Muscle of leg (tissue), 16 donors: ENCODE measurements around the gene KRTAP11-1. TPM values are rescaled to one million over a fixed set of nuclear protein-coding genes. Genes with fewer than 3 reads are reported as not detected.

Experiments used
- DNase-seq: peaks from one replicate; pipeline ENCODE4 v3.0.0; 2013
- H3K27ac ChIP-seq: one replicate; pipeline ENCODE4 v1.5.1; 2013; ENCODE audit warnings: mild to moderate bottlenecking, low read length, control low read depth
- H3K27me3 ChIP-seq: one replicate; pipeline ENCODE4 v1.6.1; 2013; ENCODE audit warnings: low read length; ENCODE audit not compliant: control insufficient read depth, insufficient read depth
- H3K36me3 ChIP-seq: one replicate; pipeline ENCODE4 v1.6.1; 2013; ENCODE audit warnings: low read length; ENCODE audit not compliant: control insufficient read depth, insufficient read depth
- H3K4me1 ChIP-seq: one replicate; pipeline ENCODE4 v1.6.1; 2013; ENCODE audit warnings: low read length; ENCODE audit not compliant: control insufficient read depth, insufficient read depth
- H3K4me3 ChIP-seq: one replicate; pipeline ENCODE4 v1.5.1; 2013; ENCODE audit warnings: low read length, control low read depth
- H3K9me3 ChIP-seq: replicated peaks from 2 replicates; pipeline ENCODE4 v1.6.1; 2013; ENCODE audit warnings: low read depth, low read length; ENCODE audit not compliant: control insufficient read depth
- WGBS: methylation state at CpG from one replicate; pipeline ENCODE4 v1.1.5; 2013; ENCODE audit warnings: missing lambda C conversion rate; ENCODE audit not compliant: insufficient coverage; 5-methylcytosine and 5-hydroxymethylcytosine counted together
- long read RNA-seq, 11 donors: transcript quantifications; one replicate each; lab custom pipeline, GENCODE V29; 2026
- polyA plus RNA-seq, 8 donors: library from polyadenylated mRNA; unstranded; fragments of 120-200 nt; gene quantifications; one replicate each; pipeline versions ENCODE4 v1.2.1 to v1.2.3, GENCODE V29; 2013; ENCODE audit warnings: inconsistent platforms in 1 of 8, low replicate concordance in 1 of 8; ENCODE audit not compliant: insufficient read length in 8 of 8, insufficient read depth in 1 of 8
- total RNA-seq: library from RNA; stranded (reverse); fragments of 120-200 nt; gene quantifications from one replicate; pipeline ENCODE4 v1.2.4, GENCODE V29; 2013

KRTAP11-1 gene, protein sequence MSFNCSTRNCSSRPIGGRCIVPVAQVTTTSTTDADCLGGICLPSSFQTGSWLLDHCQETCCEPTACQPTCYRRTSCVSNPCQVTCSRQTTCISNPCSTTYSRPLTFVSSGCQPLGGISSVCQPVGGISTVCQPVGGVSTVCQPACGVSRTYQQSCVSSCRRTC
- not detected for total RNA-seq
- under 1 TPM in 1 of 8 donors, not detected in 7; 0.18 TPM for polyA plus RNA-seq
- long read RNA-seq, donor 1: 0 reads
- long read RNA-seq, donor 2: 0 reads
- long read RNA-seq, donor 3: 0 reads
- long read RNA-seq, donor 4: 0 reads
- long read RNA-seq, donor 5: 0 reads
- long read RNA-seq, donor 6: 0 reads
- long read RNA-seq, donor 7: 0 reads
- long read RNA-seq, donor 8: 0 reads
- long read RNA-seq, donor 9: 0 reads
- long read RNA-seq, donor 10: 0 reads
- long read RNA-seq, donor 11: 0 reads

DNA sequence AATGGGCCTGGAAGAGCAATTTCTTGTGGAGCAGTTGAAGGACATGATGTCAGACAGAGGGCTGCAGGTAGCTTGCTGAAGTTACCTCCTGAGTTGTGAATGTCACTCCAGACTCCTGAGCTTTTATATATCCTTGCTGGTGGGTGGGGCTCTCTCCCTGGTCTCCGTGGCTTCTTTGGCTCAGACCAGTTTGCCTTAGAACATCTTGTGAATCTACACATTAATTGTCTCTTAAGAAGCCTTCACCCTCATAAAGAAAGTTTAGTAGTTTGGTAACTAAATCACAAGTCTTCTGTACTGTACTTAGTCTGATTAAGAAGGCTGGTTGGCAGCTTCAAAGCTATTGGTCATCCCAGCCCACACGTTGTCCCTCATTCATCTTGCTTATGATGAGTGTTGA is at the start of gene KRTAP11-1:
Gene KRTAP11-1, minus strand, starts transcription at position 101 of the 400 bp plus-strand sequence. Its CDS starts 56 bp downstream, at position 45.
- DNase-seq: no peak
- H3K27me3 ChIP-seq: no peaks in the 10 kb centered on the region
- H3K4me3 ChIP-seq: no peak within 1 kb of the TSS
- no peak within 1 kb of the TSS for H3K27ac ChIP-seq
- no peaks in the 10 kb centered on the region for H3K36me3 ChIP-seq
- H3K9me3 ChIP-seq: no peaks in the 10 kb centered on the region
- 75% methylated on average over 1 of the region's 2 CpGs for WGBS
- no peaks in the 10 kb centered on the region for H3K4me1 ChIP-seq

DNA sequence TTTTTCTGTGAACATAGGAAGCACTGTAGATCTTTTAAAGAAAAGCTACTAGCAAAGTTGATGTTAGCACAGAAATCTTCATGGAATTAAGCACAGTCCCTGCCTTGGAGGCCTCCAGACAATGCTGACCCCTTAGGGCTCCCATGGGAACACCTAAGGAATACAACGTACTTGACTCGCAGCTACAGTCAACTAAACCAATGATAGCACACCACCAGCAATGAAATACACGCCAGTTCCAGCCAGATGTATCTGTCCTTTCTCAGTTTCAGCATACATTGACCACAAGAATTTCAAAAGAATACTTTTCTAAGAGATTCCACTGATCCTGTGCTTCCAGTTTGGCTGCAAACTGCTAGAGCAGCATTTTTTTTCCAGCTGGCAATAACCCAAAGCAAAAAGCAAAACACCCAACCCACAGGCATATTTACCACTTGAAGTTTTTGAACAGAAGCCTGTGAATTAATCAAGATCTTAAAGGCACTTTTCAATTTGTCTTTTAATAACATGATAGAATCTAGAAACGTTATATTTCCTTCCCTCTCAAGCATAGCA is 42.8 kb upstream of the KRTAP11-1 start:
- WGBS: 17% methylated on average over 2 of the region's 4 CpGs
- Histone ChIP-seq H3K27me3 (no peaks in the 10 kb centered on the region), H3K4me1 (no peaks in the 10 kb centered on the region), H3K4me3 (no peak overlapping the region), H3K27ac (no peak overlapping the region), H3K36me3 (no peaks in the 10 kb centered on the region), H3K9me3 (peaks cover 8% of the 10 kb centered on the region)
- peak; percentile 3 for DNase-seq

DNA sequence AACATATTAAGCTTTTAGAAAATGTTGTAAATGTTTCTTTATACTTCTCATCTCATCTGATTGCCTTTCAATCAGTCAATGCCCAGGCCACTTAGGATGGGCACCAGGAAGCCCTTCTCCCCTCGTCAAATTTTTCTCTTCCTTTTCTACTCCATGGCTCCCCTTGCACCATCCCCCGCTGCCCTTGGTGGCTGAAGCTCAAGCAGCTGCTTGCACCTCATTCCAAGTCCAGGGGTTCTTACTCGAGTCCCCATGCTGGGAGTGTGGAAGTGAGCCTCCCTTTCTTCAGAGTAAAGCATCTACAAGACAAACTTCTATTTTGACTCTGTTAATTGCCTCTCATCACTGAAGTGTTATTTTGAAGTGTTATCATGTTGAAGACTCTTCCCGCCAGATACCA is 39.7 kb upstream of the KRTAP11-1 start:
- WGBS: 75% methylated on average over 2 of the region's 4 CpGs
- Histone ChIP-seq H3K9me3 (peaks cover 6% of the 10 kb centered on the region), H3K4me3 (no peak overlapping the region), H3K36me3 (no peaks in the 10 kb centered on the region), H3K27ac (no peak overlapping the region), H3K27me3 (no peaks in the 10 kb centered on the region), H3K4me1 (no peaks in the 10 kb centered on the region)
- no peak for DNase-seq

DNA sequence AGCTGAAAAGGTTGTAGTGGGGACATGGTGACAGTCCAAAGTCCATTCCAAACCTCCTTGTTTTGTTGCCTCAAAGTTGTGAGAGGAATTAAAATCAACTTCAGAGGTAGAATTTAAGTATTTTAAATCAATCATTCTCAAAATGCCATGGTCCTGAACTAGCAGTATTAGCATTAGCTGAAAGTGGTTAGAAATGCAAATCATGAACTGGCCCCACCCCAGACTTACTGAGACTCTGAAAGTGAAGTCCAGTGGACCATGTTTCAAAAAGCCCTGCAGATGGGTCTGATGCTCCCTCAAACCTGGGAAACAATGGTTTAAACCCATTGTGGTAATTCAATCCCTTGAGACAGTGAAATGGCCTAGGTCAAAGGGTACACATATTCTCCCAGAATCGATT is 36.2 kb upstream of the KRTAP11-1 start:
- Histone ChIP-seq H3K27me3 (no peaks in the 10 kb centered on the region), H3K9me3 (no peaks in the 10 kb centered on the region), H3K36me3 (no peaks in the 10 kb centered on the region), H3K4me1 (no peaks in the 10 kb centered on the region), H3K27ac (no peak overlapping the region), H3K4me3 (no peak overlapping the region)
- no CpG with 5 or more reads among the region's 1 CpG for WGBS
- DNase-seq: no peak

DNA sequence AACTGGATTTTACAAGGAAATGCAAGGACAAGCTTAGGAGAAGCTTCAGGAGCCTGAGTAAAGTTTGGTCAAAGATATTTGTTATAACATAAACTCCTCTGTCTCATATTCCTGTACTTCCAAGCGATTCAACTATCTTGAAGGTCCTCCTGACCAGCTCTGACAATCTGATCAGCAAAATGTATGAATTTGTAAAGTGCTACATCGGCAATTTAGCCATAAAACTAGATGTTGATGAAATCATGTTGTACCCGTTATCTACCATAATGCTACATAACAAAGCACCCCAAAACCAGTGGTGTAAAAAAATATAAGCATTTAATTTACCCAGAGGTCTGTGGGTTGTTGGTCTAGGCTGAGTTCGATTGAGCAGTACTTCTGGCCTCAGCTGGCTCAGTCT is 19.5 kb upstream of the KRTAP11-1 start:
- H3K27me3 ChIP-seq: no peaks in the 10 kb centered on the region
- WGBS: 83% methylated on average over 1 of the region's 4 CpGs
- no peak overlapping the region for H3K27ac ChIP-seq
- no peak for DNase-seq
- no peaks in the 10 kb centered on the region for H3K36me3 ChIP-seq
- no peaks in the 10 kb centered on the region for H3K4me1 ChIP-seq
- no peaks in the 10 kb centered on the region for H3K9me3 ChIP-seq
- no peak overlapping the region for H3K4me3 ChIP-seq

DNA sequence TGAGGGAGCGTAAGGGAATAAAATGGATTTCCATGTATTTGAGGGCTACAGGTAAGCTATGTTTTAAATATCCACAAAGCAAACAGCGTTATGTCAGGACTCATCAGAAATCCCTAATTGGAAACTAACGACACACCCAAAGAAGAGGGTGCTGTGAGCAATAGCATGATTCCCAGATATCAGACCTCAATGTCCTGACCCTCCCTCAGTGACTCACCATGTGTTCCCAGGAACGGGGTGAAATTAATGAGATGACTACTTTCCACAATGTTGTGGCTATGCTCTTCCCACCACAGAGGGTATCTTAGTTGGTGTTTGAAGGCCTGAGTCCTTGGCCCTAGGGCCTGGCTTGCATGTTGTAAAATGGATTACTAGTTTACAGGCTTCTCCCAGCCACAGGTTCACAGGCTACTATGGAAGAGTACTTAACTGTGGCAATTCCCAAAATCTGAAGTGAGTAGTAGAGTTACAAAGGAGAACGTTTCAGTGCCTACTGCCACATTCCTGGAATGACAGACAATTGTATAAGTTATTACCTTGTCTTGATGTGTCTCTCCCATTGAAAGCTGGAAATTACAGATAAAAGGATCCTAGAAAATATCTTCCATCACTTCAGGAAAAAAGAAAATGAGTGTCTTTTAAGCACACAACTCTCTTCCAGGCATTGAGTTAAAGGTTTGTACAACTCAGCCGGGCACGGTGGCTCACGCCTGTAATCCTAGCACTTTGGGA is 1.7 kb upstream of the KRTAP11-1 start:
- WGBS: 95% methylated on average over 4 of the region's 8 CpGs
- DNase-seq: no peak
- Histone ChIP-seq H3K27ac (no peak overlapping the region), H3K27me3 (no peaks in the 10 kb centered on the region), H3K9me3 (no peaks in the 10 kb centered on the region), H3K4me3 (no peak overlapping the region), H3K4me1 (no peaks in the 10 kb centered on the region), H3K36me3 (no peaks in the 10 kb centered on the region)

DNA sequence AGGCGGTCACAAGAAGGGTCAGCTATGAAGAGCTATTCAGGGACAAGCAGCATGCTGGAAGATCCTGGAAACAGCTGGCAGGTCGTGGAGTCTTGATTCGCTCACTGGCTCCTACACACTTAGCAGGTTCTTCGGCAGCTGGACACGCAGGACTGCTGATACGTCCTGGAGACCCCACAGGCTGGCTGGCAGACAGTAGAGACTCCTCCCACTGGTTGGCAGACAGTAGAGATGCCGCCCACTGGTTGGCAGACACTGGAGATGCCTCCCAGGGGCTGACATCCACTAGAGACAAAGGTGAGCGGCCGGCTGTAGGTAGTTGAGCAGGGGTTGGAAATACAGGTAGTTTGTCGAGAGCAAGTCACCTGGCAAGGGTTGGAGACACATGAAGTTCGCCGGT is 466 bp downstream of the KRTAP11-1 start:
- Histone ChIP-seq H3K9me3 (no peaks in the 10 kb centered on the region), H3K4me3 (no peak overlapping the region), H3K27ac (no peak overlapping the region), H3K36me3 (no peaks in the 10 kb centered on the region), H3K4me1 (no peaks in the 10 kb centered on the region), H3K27me3 (no peaks in the 10 kb centered on the region)
- WGBS: 80% methylated on average over 12 of the region's 12 CpGs
- DNase-seq: no peak

DNA sequence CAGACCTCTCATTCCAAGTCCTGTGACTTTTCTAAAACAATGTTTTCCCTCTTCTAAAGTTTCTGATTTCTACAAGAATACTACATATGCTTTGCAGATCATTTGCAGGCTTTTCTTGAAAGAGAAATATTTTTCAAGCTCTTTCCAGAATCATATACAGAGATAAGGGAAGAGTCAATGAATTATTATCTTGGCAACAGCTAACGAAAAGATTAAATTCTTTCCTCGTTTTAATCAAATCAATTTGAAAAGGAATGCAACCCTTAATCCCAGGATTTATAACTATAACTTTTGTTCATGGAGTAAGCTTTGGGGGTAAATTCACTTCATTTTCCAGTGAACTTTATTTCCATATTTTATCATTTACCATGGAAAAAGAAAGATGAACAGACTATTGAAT is 6.9 kb downstream of the KRTAP11-1 start:
- H3K36me3 ChIP-seq: no peaks in the 10 kb centered on the region
- no CpG with 5 or more reads among the region's 2 CpGs for WGBS
- H3K27ac ChIP-seq: no peak overlapping the region
- H3K27me3 ChIP-seq: no peaks in the 10 kb centered on the region
- no peak for DNase-seq
- no peak overlapping the region for H3K4me3 ChIP-seq
- H3K9me3 ChIP-seq: no peaks in the 10 kb centered on the region
- no peaks in the 10 kb centered on the region for H3K4me1 ChIP-seq

DNA sequence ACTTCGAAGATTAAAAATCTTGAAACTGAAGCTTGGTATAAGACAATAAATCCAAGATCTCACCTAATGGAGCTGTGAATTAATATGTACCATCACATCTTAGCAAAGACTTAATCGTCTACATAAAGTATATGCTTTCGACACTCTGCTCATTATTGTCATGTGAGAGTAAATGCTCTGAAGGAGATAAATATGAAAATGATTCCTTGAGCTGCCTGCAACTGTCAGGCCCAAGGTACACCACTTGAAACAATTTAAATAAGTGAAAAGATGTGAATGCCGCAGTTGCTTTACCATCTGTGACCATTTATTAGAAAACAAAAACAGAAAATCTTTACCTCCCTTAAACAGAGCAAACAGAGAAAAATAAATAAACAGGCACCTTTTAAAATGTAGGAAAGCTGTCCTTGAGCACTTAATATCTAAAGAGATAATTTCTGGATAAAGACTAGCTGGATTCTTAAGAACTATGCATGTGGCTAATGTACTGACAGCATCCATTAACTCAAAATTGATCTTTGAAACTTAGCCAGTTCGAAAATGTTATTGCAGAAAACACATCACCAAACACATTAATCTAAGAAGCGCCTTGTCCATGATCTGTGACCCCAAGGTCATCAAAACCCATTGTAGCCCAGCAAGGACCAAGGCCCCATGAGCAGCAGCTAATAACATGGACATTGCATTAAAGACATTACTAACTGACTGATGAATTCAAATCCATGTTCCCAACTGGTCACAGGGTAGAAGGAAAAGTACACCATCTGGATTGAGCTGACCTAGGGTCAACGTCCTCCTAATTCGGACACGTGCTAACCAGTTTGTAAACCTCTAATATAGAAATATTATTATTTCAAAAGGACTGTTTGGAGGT is 33.5 kb downstream of the KRTAP11-1 start:
- Histone ChIP-seq H3K4me3 (no peak overlapping the region), H3K27ac (no peak overlapping the region), H3K36me3 (no peaks in the 10 kb centered on the region), H3K4me1 (no peaks in the 10 kb centered on the region), H3K27me3 (no peaks in the 10 kb centered on the region), H3K9me3 (no peaks in the 10 kb centered on the region)
- DNase-seq: no peak
- WGBS: no CpG with 5 or more reads among the region's 9 CpGs
